Duodenal mucosa (tissue), 2 donors: Measurements from ENCODE around the gene NFIC.
"Not testable (repeated sequence)": the region's sequence is repeated elsewhere in the genome, so short reads cannot be mapped to it uniquely, and the experiment has no call there.

Source experiments
- H3K27ac ChIP-seq: one replicate; pipeline ENCODE4 v1.7.0; 2013; ENCODE audit warnings: low read depth, low read length
- H3K27me3 ChIP-seq, 2 donors: one replicate each; pipeline ENCODE4 v1.7.0; 2013; ENCODE audit warnings: low read length in 2 of 2, control low read depth in 1 of 2; ENCODE audit not compliant: insufficient read depth in 2 of 2, control insufficient read depth in 1 of 2
- H3K36me3 ChIP-seq, 2 donors: one replicate each; pipeline ENCODE4 v1.7.0; 2013; ENCODE audit warnings: low read length in 2 of 2, control low read depth in 1 of 2; ENCODE audit not compliant: insufficient read depth in 2 of 2, control insufficient read depth in 1 of 2
- H3K4me1 ChIP-seq, 2 donors: one replicate each; pipeline ENCODE4 v1.7.0; 2013; ENCODE audit warnings: low read length in 2 of 2, control low read depth in 1 of 2; ENCODE audit not compliant: insufficient read depth in 2 of 2, control insufficient read depth in 1 of 2
- H3K4me3 ChIP-seq, 2 donors: one replicate each; pipeline ENCODE4 v1.7.0; 2013; ENCODE audit warnings: low read length in 2 of 2, low read depth in 1 of 2
- H3K9ac ChIP-seq, 2 donors: one replicate each; pipeline ENCODE4 v1.7.0; 2013; ENCODE audit warnings: low read length in 2 of 2, low read depth in 1 of 2
- H3K9me3 ChIP-seq, 2 donors: one replicate each; pipeline ENCODE4 v1.7.0; 2013; ENCODE audit warnings: low read length in 2 of 2, control low read depth in 1 of 2; ENCODE audit not compliant: control insufficient read depth in 1 of 2

NFIC gene

DNA sequence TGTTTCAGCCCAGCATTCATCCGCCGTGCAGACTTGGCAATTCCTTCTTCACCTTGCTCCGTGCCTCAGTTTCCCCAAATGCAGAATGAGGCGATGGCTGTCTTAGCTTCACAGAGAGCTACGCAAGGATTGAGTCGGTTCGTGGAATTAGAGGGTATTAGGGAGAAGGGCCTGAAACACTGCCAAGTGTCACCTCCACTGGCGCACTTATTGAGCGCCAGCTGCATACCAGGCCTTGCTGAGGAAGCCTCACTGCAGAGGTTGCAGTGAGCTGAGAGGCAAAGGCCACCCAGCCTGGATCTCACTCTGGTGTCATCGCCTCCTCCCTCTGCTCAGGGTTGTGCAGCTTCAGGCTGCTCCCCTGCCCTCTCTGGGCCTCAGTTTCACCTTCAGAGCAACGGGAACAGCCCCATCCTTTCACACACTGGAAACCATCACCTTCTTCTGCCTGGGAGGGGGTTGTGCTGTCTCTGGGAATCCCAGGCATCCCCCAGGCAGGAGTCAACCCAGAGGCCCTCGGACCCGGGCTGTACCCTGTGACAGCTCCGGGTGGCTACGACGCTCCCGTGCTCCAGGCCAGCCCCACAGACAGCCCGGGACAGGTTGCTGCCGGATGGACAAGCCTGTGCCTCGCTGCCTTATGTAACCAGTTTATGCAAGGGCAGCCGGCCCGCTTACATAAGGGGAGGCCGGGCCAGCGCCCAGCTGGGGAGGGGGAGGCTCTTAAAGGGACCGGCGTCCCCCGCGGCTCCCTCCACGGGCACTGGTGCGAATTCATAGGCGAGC, 31.9 kb downstream of the NFIC start:
- H3K9me3 ChIP-seq = no peaks in the 10 kb centered on the region
- peak overlapping the region; percentile 18 to 63 for H3K9ac ChIP-seq
- H3K27me3 ChIP-seq = no peaks in the 10 kb centered on the region
- peaks cover 16% of the 10 kb centered on the region in 2 donors for H3K4me1 ChIP-seq
- peak overlapping the region; percentile 81 for H3K27ac ChIP-seq
- H3K36me3 ChIP-seq = peaks cover 0 to 7% of the 10 kb centered on the region in 2 donors
- H3K4me3 ChIP-seq = peak overlapping the region in 1 of 2 donors; percentile 13

GRCh38 chr19:3398900-3399278, 32.5 kb downstream of the NFIC start:
- H3K9ac ChIP-seq = peak overlapping the region in 1 of 2 donors; percentile 6
- H3K4me3 ChIP-seq = no peak overlapping the region
- H3K36me3 ChIP-seq = peaks cover 0 to 7% of the 10 kb centered on the region in 2 donors
- no peaks in the 10 kb centered on the region for H3K27me3 ChIP-seq
- H3K4me1 ChIP-seq = peaks cover 16% of the 10 kb centered on the region in 2 donors
- H3K9me3 ChIP-seq = no peaks in the 10 kb centered on the region
- H3K27ac ChIP-seq = peak overlapping the region; percentile 81

DNA sequence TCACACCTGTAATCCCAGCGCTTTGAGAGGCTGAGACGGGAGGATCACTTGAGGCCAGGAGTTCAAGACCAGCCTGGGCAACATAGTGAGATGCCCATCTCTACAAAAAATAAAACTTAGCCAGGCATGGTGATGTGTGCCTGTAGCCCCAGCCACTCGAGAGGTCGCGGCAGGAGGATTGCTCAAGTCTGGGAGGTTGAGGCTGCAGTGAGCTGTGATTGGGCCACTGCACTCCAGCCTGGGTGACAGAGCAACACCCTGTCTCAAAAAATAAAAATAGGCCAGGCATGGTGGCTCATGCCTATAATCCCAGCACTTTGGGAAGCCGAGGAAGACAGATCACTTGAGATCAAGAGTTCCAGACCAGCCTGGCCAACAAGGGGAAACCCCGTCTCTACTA, 32.9 kb downstream of the NFIC start:
- not testable (repeated sequence) for H3K9me3 ChIP-seq, H3K36me3 ChIP-seq, H3K4me3 ChIP-seq, H3K9ac ChIP-seq, H3K27me3 ChIP-seq, H3K27ac ChIP-seq
- peaks cover 16% of the 10 kb centered on the region in 2 donors for H3K4me1 ChIP-seq

- Histone ChIP-seq H3K36me3 (no peaks in the 10 kb centered on the region), H3K9me3 (no peaks in the 10 kb centered on the region), H3K9ac (no peak overlapping the region), H3K27ac (peak overlapping the region; percentile 10), H3K27me3 (no peaks in the 10 kb centered on the region), H3K4me3 (no peak overlapping the region), H3K4me1 (peaks cover 16% of the 10 kb centered on the region in 2 donors)
Measured at GRCh38 chr19:3401004-3401768, 34.8 kb downstream of the NFIC start.

DNA sequence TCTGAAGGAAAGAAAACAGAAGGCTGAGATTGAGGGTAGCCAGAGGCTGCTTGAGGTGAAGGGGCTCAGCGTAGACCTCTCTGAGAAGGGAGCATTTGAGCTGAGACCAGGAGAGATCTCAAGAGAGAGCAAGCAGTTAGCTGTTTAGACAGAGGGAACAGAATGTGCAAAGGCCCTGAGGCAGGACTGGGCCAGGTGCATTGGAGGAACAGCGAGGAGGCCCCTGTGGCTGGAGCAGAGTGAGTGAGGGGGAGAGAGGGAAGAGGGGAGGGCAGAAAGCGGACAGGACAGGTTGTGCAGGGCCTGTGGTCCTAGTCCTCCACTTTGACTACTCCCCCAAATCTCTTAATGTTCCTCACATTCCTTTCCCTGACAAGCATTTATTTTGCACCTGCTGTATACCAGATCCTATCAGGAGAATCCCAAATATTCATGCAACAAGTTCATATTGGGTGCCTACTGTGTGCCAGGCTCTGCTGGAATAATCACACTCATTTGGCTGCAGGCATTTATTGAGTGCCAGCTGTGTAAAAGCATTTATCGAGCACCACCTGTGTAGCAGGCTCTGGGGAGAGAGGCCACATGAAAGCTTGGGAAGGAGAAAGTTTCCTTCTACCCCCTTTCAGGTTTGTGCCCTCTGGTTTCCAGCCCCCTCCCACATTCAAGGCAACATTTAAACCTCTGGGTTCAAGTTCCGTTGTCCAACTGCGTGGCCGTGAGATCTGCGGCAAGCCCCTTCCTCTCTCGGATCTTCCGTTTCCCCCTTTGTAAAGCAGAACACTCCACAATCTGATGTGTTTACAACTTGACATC, 36.5 kb downstream of the NFIC start:
- Histone ChIP-seq H3K27ac (peak overlapping the region; percentile 95), H3K27me3 (no peaks in the 10 kb centered on the region), H3K9ac (no peak overlapping the region), H3K9me3 (no peaks in the 10 kb centered on the region), H3K36me3 (no peaks in the 10 kb centered on the region), H3K4me1 (peaks cover 4 to 5% of the 10 kb centered on the region in 2 donors), H3K4me3 (peak overlapping the region in 1 of 2 donors; percentile 30)

GRCh38 chr19:3403489-3404323, 37.3 kb downstream of the NFIC start:
- Histone ChIP-seq H3K4me3 (peak overlapping the region in 1 of 2 donors; percentile 30), H3K9me3 (no peaks in the 10 kb centered on the region), H3K9ac (peak overlapping the region in 1 of 2 donors; percentile 33), H3K27ac (peak overlapping the region; percentile 95), H3K27me3 (no peaks in the 10 kb centered on the region), H3K36me3 (no peaks in the 10 kb centered on the region), H3K4me1 (no peaks in the 10 kb centered on the region)

DNA sequence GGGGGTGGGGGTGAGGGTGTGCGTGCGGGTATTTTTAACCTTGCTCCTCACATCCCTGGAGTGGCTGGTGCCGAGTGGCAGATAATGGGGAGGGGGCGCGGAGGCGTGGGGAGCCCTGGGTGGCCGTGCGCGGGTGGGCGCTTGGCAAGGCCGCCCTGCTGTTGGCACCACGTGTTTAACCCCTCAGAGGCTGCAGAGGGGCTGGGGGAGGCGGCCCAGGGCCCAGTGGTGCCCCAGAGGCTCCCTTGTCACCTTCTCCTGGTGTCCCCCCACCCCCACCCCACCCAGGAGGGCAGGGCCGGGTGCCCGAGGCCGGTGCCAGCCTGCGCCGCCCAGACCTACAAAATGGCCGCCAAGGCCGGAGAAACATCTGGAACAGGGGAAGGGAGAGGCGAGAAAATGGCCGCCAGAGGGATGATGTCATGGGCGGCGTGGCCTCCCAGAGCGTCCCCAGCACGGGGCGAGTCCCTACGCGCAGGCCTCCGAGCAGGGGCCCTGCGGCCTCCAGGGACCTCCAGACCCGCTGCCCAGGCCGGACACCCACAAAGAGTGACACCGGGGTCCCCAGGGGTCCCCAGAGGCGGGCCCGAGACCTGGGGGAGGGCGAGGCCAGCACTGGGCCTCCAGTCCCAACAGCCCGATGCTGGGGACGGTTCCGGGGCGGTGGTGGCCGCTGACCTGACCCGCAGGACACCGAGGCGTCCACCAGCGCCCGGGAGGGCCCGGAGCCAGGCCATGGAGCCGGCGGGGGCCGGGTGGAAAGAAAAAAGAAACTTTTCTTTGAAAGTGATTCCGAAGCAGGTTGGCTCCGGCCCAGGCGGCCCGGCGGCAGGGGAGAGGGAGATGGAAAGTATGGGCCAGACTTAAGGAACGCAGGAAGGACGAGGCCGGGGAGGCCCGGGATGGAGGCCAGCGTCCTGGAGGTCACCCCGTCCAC, 38.2 kb downstream of the NFIC start:
- Histone ChIP-seq H3K27ac (peak overlapping the region; percentile 95), H3K27me3 (no peaks in the 10 kb centered on the region), H3K9me3 (no peaks in the 10 kb centered on the region), H3K9ac (peak overlapping the region in 1 of 2 donors; percentile 39), H3K4me1 (no peaks in the 10 kb centered on the region), H3K36me3 (no peaks in the 10 kb centered on the region), H3K4me3 (no peak overlapping the region)

DNA sequence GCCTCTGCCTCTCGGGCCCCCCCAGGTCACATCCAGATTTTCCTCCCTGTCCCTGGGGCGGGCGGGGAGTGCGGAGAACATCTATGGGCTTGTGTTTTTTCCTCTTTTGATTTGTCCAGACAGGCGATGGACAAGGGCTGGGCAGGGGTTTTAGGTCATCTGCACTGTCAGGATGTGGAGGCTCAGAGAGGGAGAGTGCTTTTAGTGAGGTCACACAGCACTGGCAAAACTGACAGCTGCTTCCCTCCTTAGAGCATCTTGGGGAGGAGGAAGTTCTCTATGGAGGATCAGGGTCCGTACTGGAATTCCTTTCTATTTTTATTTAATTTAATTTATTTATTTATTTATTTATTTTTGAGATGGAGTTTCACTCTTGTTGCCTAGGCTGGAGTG, 38.9 kb downstream of the NFIC start:
- Histone ChIP-seq H3K27ac (peak overlapping the region; percentile 95), H3K36me3 (no peaks in the 10 kb centered on the region), H3K4me1 (no peaks in the 10 kb centered on the region), H3K9ac (peak overlapping the region in 1 of 2 donors; percentile 39), H3K4me3 (no peak overlapping the region), H3K27me3 (no peaks in the 10 kb centered on the region), H3K9me3 (no peaks in the 10 kb centered on the region)
